Parathyroid adenoma (tissue), 2 donors: Measurements from ENCODE around the gene SLC16A14.

Source experiments
- H2AFZ ChIP-seq: fragments of 300-600 bp; sonication (generic); one replicate; pipeline ENCODE4 v1.7.0; 2017; ENCODE audit warnings: antibody characterized with exemption, mild to moderate bottlenecking
- H3K27ac ChIP-seq: fragments of 300-600 bp; sonication (generic); one replicate; pipeline ENCODE4 v1.7.0; 2017
- H3K27me3 ChIP-seq: fragments of 300-600 bp; sonication (generic); one replicate; pipeline ENCODE4 v1.7.0; 2017; ENCODE audit warnings: low read length; ENCODE audit not compliant: control insufficient read depth, insufficient read depth
- H3K36me3 ChIP-seq: fragments of 300-600 bp; sonication (generic); one replicate; pipeline ENCODE4 v1.7.0; 2017; ENCODE audit warnings: low read length; ENCODE audit not compliant: control insufficient read depth, insufficient read depth
- H3K4me1 ChIP-seq: fragments of 300-600 bp; sonication (generic); one replicate; pipeline ENCODE4 v1.7.0; 2017; ENCODE audit warnings: control low read depth
- H3K4me2 ChIP-seq: fragments of 300-600 bp; sonication (generic); one replicate; pipeline ENCODE4 v1.7.0; 2017; ENCODE audit warnings: low read length
- H3K4me3 ChIP-seq: fragments of 300-600 bp; sonication (generic); one replicate; pipeline ENCODE4 v1.7.0; 2017; ENCODE audit warnings: low read depth, low read length
- H3K79me2 ChIP-seq: fragments of 300-600 bp; sonication (generic); one replicate; pipeline ENCODE4 v1.7.0; 2017; ENCODE audit warnings: control low read depth
- H3K9ac ChIP-seq: fragments of 300-600 bp; sonication (generic); one replicate; pipeline ENCODE4 v1.7.0; 2017; ENCODE audit warnings: mild to moderate bottlenecking
- H3K9me3 ChIP-seq: fragments of 300-600 bp; sonication (generic); one replicate; pipeline ENCODE4 v1.7.0; 2017; ENCODE audit warnings: low read length; ENCODE audit not compliant: control insufficient read depth
- CTCF ChIP-seq: fragments of 300-600 bp; sonication (generic); IDR thresholded peaks from one replicate; pipeline ENCODE4 v1.7.0; 2017; ENCODE audit warnings: antibody characterized with exemption, mild to moderate bottlenecking
- donor health status: primary hyperparathyroidism.

SLC16A14 gene

DNA sequence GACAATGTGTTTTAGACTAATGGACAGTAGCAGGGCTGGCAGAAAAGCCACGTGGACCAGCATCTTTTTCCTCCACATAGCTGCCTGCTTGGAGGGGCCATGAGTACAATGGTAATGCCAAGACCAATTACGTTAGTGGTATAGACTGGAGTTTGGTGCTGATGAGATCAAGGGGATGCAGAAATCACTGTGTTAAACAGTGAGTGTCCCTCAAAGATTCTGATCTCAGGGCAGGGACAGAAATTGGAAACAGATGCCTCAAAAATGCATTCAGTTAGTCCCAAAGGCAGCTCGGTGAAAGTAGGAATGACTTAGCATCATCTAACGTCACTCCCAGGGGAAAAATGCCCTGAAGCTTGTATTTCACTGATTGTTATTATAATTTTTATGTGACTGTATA is 72.4 kb downstream of the SLC16A14 start:
- no peak for TF ChIP-seq CTCF
- Histone ChIP-seq H3K9me3 (no peaks in the 10 kb centered on the region), H3K36me3 (no peaks in the 10 kb centered on the region), H2AFZ (no peak overlapping the region), H3K27ac (no peak overlapping the region), H3K4me3 (no peak overlapping the region), H3K4me2 (no peak overlapping the region), H3K9ac (no peak overlapping the region), H3K79me2 (no peaks in the 10 kb centered on the region), H3K4me1 (no peaks in the 10 kb centered on the region), H3K27me3 (no peaks in the 10 kb centered on the region)

- no peak overlapping the region for H3K4me3 ChIP-seq
- H3K4me1 ChIP-seq = no peaks in the 10 kb centered on the region
- H3K79me2 ChIP-seq = no peaks in the 10 kb centered on the region
- H3K27me3 ChIP-seq = no peaks in the 10 kb centered on the region
- no peak overlapping the region for H3K4me2 ChIP-seq
- no peak overlapping the region for H3K27ac ChIP-seq
- TF ChIP-seq CTCF = no peak
- H3K9ac ChIP-seq = no peak overlapping the region
- no peaks in the 10 kb centered on the region for H3K36me3 ChIP-seq
- H2AFZ ChIP-seq = no peak overlapping the region
- no peaks in the 10 kb centered on the region for H3K9me3 ChIP-seq
Observed at GRCh38 chr2:229993236-229993635, 75.5 kb downstream of the SLC16A14 start.
